Fibroblast of lung (primary cell): Measurements from ENCODE around the gene TPCN2. TPM values are rescaled to one million over a fixed set of nuclear protein-coding genes. Genes with fewer than 3 reads are reported as not detected.

Experiments
- DNase-seq, 2 donors: peaks; one replicate each; pipeline versions ENCODE4 v3.0.0 to v3.0.0-alpha.2; 2010; ENCODE audit warnings: low read depth in 2 of 2
- H2AFZ ChIP-seq: 2 replicates; pipeline ENCODE4 v1.5.1; 2012; ENCODE audit warnings: low read length, control low read depth, inconsistent platforms
- H3K27ac ChIP-seq: 2 replicates; pipeline ENCODE4 v1.5.1; 2011; ENCODE audit warnings: low read length, control low read depth; ENCODE audit not compliant: insufficient read depth
- H3K27me3 ChIP-seq: 2 replicates; pipeline ENCODE4 v1.5.1; 2011; ENCODE audit warnings: mild to moderate bottlenecking, low read length; ENCODE audit not compliant: control insufficient read depth, insufficient read depth
- H3K36me3 ChIP-seq: 2 replicates; pipeline ENCODE4 v1.5.1; 2011; ENCODE audit warnings: low read length; ENCODE audit not compliant: control insufficient read depth, insufficient read depth
- H3K4me1 ChIP-seq: 2 replicates; pipeline ENCODE4 v1.5.1; 2011; ENCODE audit warnings: low read length; ENCODE audit not compliant: control insufficient read depth, insufficient read depth; ENCODE audit errors: extremely low read depth
- H3K4me2 ChIP-seq: 2 replicates; pipeline ENCODE4 v1.5.1; 2011; ENCODE audit warnings: low read length, control low read depth; ENCODE audit not compliant: insufficient read depth; ENCODE audit errors: extremely low read depth
- H3K4me3 ChIP-seq, 4 experiments: fragments of 200-600 bp in 1 of 4; sonication (generic) in 1 of 4; replicated peaks in 1 of 4; 2 replicates each; pipeline ENCODE4 v1.5.1; 2011 to 2016; ENCODE audit warnings: low read length in 4 of 4, low read depth in 3 of 4, mild to moderate bottlenecking in 3 of 4, control low read depth in 2 of 4, inconsistent platforms in 1 of 4, mixed read lengths in 1 of 4; ENCODE audit not compliant: insufficient read depth in 1 of 4; ENCODE audit errors: control extremely low read depth in 1 of 4
- H3K79me2 ChIP-seq: 2 replicates; pipeline ENCODE4 v1.5.1; 2012; ENCODE audit warnings: mild to moderate bottlenecking, low read length, inconsistent platforms; ENCODE audit not compliant: control insufficient read depth, insufficient read depth
- H3K9ac ChIP-seq: 2 replicates; pipeline ENCODE4 v1.5.1; 2011; ENCODE audit warnings: mild to moderate bottlenecking, low read length, control low read depth; ENCODE audit not compliant: insufficient read depth
- H3K9me3 ChIP-seq: 2 replicates; pipeline ENCODE4 v1.5.1; 2012; ENCODE audit warnings: low read depth, low read length; ENCODE audit not compliant: control insufficient read depth, insufficient read depth
- H4K20me1 ChIP-seq: 2 replicates; pipeline ENCODE4 v1.5.1; 2011; ENCODE audit warnings: low read length; ENCODE audit not compliant: control insufficient read depth, insufficient read depth; ENCODE audit errors: extremely low read depth
- EZH2 ChIP-seq: IDR thresholded peaks from 2 replicates; pipeline ENCODE4 v1.5.1; 2012; ENCODE audit warnings: low read length, control low read depth, mild to moderate bottlenecking; ENCODE audit errors: missing control alignments
- polyA plus RNA-seq, 2 donors: library from polyadenylated mRNA; depleted of rRNA in 1 of 2; stranded (reverse) in 1 of 2; unstranded in 1 of 2; fragments of >200 nt; gene quantifications; 2 replicates each; pipeline ENCODE4 v1.2.1, GENCODE V29; 2011 to 2012; ENCODE audit warnings: missing spikeins in 1 of 2
- total RNA-seq: library from RNA; depleted of rRNA; stranded (reverse); fragments of >200 nt; gene quantifications from 2 replicates; pipeline ENCODE4 v1.2.1, GENCODE V29; 2014
- TF ChIP-seq, protein P1 (sequence below), 2 donors: IDR thresholded peaks in 1 of 2; conservative IDR thresholded peaks in 1 of 2; 1 replicate in 1 of 2; 2 replicates in 1 of 2; pipeline ENCODE4 v1.5.1; 2011 to 2012; ENCODE audit warnings: low read length in 2 of 2, control low read depth in 1 of 2, inconsistent platforms in 1 of 2, low read depth in 1 of 2, mild to moderate bottlenecking in 1 of 2

Gene TPCN2
- total and polyA plus RNA-seq, 2 donors (not counting 1 experiment from before 2014, with no cell fraction given): 9.7 to 11.7 TPM

DNA sequence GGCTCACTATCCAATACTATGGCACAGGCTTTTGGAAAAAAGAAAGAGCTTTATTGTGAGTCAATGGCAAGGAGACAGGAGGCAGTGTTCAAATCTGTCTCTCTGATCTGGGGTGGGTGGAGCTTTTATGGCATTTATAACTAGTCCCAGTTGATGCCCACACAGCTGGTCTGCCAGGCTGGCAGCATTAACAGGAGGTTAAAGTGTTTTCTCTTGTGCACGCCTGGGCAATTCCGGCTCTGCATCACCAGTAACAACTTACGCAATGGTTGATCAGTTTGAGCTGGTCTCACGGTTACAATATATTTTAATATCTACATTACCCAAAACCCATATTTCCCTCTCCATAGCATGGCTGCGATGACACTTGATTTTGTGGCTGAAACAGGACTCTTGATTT, 91.9 kb downstream of the TPCN2 start:
- H4K20me1 ChIP-seq: no peaks in the 10 kb centered on the region
- H3K27me3 ChIP-seq: no peaks in the 10 kb centered on the region
- no peaks in the 10 kb centered on the region for H3K79me2 ChIP-seq
- H3K4me2 ChIP-seq: no peak overlapping the region
- H3K4me3 ChIP-seq: no peak overlapping the region
- H3K9ac ChIP-seq: no peak overlapping the region
- H3K36me3 ChIP-seq: no peaks in the 10 kb centered on the region
- peaks cover 3% of the 10 kb centered on the region for H3K4me1 ChIP-seq
- H2AFZ ChIP-seq: no peak overlapping the region
- DNase-seq: no peak
- no peak overlapping the region for H3K27ac ChIP-seq
- TF ChIP-seq, protein P1, sequence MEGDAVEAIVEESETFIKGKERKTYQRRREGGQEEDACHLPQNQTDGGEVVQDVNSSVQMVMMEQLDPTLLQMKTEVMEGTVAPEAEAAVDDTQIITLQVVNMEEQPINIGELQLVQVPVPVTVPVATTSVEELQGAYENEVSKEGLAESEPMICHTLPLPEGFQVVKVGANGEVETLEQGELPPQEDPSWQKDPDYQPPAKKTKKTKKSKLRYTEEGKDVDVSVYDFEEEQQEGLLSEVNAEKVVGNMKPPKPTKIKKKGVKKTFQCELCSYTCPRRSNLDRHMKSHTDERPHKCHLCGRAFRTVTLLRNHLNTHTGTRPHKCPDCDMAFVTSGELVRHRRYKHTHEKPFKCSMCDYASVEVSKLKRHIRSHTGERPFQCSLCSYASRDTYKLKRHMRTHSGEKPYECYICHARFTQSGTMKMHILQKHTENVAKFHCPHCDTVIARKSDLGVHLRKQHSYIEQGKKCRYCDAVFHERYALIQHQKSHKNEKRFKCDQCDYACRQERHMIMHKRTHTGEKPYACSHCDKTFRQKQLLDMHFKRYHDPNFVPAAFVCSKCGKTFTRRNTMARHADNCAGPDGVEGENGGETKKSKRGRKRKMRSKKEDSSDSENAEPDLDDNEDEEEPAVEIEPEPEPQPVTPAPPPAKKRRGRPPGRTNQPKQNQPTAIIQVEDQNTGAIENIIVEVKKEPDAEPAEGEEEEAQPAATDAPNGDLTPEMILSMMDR (conservative IDR thresholded peaks at IDR 0.05 in 1 of 2, IDR thresholded peaks at IDR 0.05 in 1 of 2; ENCODE audit: low read depth in 1 of 2, low read length in 2 of 2): no peak
- TF ChIP-seq EZH2: no peak
- H3K9me3 ChIP-seq: no peaks in the 10 kb centered on the region

GRCh38 chr11:69141742-69142141, 93.0 kb downstream of the TPCN2 start:
- Histone ChIP-seq H3K9me3 (no peaks in the 10 kb centered on the region), H3K4me2 (no peak overlapping the region), H3K27me3 (no peaks in the 10 kb centered on the region), H3K36me3 (no peaks in the 10 kb centered on the region), H4K20me1 (no peaks in the 10 kb centered on the region), H3K27ac (no peak overlapping the region), H3K4me3 (no peak overlapping the region), H3K4me1 (peaks cover 3% of the 10 kb centered on the region), H3K9ac (no peak overlapping the region), H3K79me2 (no peaks in the 10 kb centered on the region), H2AFZ (no peak overlapping the region)
- TF ChIP-seq EZH2: no peak
- TF ChIP-seq, protein P1 (conservative IDR thresholded peaks at IDR 0.05 in 1 of 2, IDR thresholded peaks at IDR 0.05 in 1 of 2; ENCODE audit: low read depth in 1 of 2, low read length in 2 of 2): no peak
- DNase-seq: no peak

GRCh38 chr11:69142895-69143294, 94.2 kb downstream of the TPCN2 start:
- DNase-seq: no peak
- Histone ChIP-seq H4K20me1 (no peaks in the 10 kb centered on the region), H3K9me3 (no peaks in the 10 kb centered on the region), H3K27ac (no peak overlapping the region), H3K4me3 (no peak overlapping the region), H3K79me2 (no peaks in the 10 kb centered on the region), H3K36me3 (no peaks in the 10 kb centered on the region), H3K4me2 (no peak overlapping the region), H3K9ac (no peak overlapping the region), H2AFZ (no peak overlapping the region), H3K4me1 (peaks cover 2% of the 10 kb centered on the region), H3K27me3 (no peaks in the 10 kb centered on the region)
- TF ChIP-seq EZH2: no peak
- TF ChIP-seq, protein P1 (conservative IDR thresholded peaks at IDR 0.05 in 1 of 2, IDR thresholded peaks at IDR 0.05 in 1 of 2; ENCODE audit: low read depth in 1 of 2, low read length in 2 of 2): no peak
